ENCODE measurements around the gene HOXB3.
"Not testable (repeated sequence)": the region's sequence is repeated elsewhere in the genome, so short reads cannot be mapped to it uniquely, and the experiment has no call there.

The HOXB3 gene

GRCh38 chr17:48526608-48527546 lies 63.2 kb downstream of the HOXB3 start:
- no peak for DNase-seq (ENCODE audit: low read depth)

GRCh38 chr17:48523010-48523409 lies 67.0 kb downstream of the HOXB3 start:
- DNase-seq (ENCODE audit: low read depth) = no peak

- peak; percentile 51 for DNase-seq (ENCODE audit: low read depth)
Measured at GRCh38 chr17:48522031-48522653, 67.9 kb downstream of the HOXB3 start.

GRCh38 chr17:48520631-48521079 lies 69.4 kb downstream of the HOXB3 start:
- DNase-seq (ENCODE audit: low read depth) = no peak

- DNase-seq (ENCODE audit: low read depth) = no peak
Measured at GRCh38 chr17:48519427-48519826, 70.6 kb downstream of the HOXB3 start.

GRCh38 chr17:48517478-48517877 lies 72.6 kb downstream of the HOXB3 start:
- DNase-seq (ENCODE audit: low read depth) = no peak

GRCh38 chr17:48515925-48516900 lies 73.8 kb downstream of the HOXB3 start:
- no peak for DNase-seq (ENCODE audit: low read depth)

- DNase-seq (ENCODE audit: low read depth) = no peak
Measured at GRCh38 chr17:48514477-48514876, 75.6 kb downstream of the HOXB3 start.

- DNase-seq (ENCODE audit: low read depth) = no peak
Measured at GRCh38 chr17:48513666-48514455, 76.2 kb downstream of the HOXB3 start.

- DNase-seq (ENCODE audit: low read depth) = no peak
Measured at GRCh38 chr17:48513097-48513496, 76.9 kb downstream of the HOXB3 start.

- DNase-seq (ENCODE audit: low read depth) = peak; percentile 68
Measured at GRCh38 chr17:48510761-48511604, 79.1 kb downstream of the HOXB3 start.

GRCh38 chr17:48510381-48510760 lies 79.7 kb downstream of the HOXB3 start:
- DNase-seq (ENCODE audit: low read depth) = no peak

GRCh38 chr17:48509708-48510107 lies 80.3 kb downstream of the HOXB3 start:
- not testable (repeated sequence) for DNase-seq (ENCODE audit: low read depth)

GRCh38 chr17:48506246-48506645 lies 83.8 kb downstream of the HOXB3 start:
- DNase-seq (ENCODE audit: low read depth) = no peak

- DNase-seq (ENCODE audit: low read depth) = peak; percentile 86
Measured at GRCh38 chr17:48505788-48506187, 84.3 kb downstream of the HOXB3 start.

GRCh38 chr17:48504953-48505352 lies 85.1 kb downstream of the HOXB3 start:
- no peak for DNase-seq (ENCODE audit: low read depth)

GRCh38 chr17:48503747-48504146 lies 86.3 kb downstream of the HOXB3 start:
- DNase-seq (ENCODE audit: low read depth) = peak; percentile 32

- no peak for DNase-seq (ENCODE audit: low read depth)
Measured at GRCh38 chr17:48502901-48503300, 87.1 kb downstream of the HOXB3 start.

GRCh38 chr17:48502312-48502711 lies 87.7 kb downstream of the HOXB3 start:
- no peak for DNase-seq (ENCODE audit: low read depth)
